ENCODE results near the gene PKNOX2. TPM values are rescaled to one million over a fixed set of nuclear protein-coding genes. Genes with fewer than 3 reads are reported as not detected.

PKNOX2 gene, protein sequence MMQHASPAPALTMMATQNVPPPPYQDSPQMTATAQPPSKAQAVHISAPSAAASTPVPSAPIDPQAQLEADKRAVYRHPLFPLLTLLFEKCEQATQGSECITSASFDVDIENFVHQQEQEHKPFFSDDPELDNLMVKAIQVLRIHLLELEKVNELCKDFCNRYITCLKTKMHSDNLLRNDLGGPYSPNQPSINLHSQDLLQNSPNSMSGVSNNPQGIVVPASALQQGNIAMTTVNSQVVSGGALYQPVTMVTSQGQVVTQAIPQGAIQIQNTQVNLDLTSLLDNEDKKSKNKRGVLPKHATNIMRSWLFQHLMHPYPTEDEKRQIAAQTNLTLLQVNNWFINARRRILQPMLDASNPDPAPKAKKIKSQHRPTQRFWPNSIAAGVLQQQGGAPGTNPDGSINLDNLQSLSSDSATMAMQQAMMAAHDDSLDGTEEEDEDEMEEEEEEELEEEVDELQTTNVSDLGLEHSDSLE
- not detected in 2 replicates for total RNA-seq

DNA sequence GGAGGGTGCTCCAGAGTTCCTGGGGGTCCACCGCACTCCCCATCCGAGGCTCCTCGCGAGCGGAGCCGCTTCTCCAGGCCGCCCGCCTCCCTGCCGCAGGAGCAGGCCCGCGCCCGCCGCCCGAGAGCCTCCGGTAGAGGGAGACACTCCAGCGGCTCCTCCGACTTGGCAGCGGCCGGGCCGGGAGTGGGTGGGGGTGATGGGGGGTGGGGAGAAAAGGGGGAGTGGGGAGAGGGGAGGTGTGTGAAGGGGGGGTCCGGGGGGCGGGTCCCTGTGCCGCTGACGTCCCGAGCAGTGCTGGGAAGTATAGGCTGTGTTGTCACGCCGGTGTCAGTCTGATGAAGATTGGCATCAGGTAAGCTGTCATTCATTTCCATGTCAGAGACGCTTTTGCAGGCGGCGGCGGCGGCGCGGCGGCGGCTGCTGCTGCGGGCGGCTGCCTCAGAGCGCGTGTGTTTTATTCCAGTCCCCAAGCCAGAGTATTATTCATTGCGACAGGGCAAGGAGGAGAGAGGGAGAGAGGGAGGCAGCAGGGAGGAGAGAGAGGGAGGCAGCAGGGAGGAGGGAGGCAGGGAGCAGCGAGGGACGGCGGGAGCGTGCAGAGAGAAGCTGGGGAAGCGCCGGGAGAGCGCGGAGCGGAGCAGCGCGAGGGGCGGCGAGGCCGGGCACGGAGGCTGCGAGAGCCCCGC is at the start of gene PKNOX2:
TSS of gene PKNOX2 (plus strand) at position 330 of the 689 bp plus-strand sequence. CDS start 186,555 bp downstream, outside the sequence.

Other genes with a start within 250 kb of the PKNOX2 start
- gene HEPN1, start 245.5 kb upstream of the PKNOX2 start, total RNA-seq = not detected in 2 replicates
- not detected in 2 replicates for gene HEPACAM, start 228.7 kb upstream of the PKNOX2 start, total RNA-seq
- 2.6 and 11.2 TPM in 2 replicates for gene CCDC15, start 210.5 kb upstream of the PKNOX2 start, total RNA-seq
- 22.2 and 35.8 TPM in 2 replicates for gene SLC37A2, start 101.4 kb upstream of the PKNOX2 start, total RNA-seq
- gene TMEM218, start 53.1 kb upstream of the PKNOX2 start, total RNA-seq = 18.8 and 21.0 TPM in 2 replicates

Measured in hair follicular keratinocyte (primary cell).